Stimulated activated CD4-positive, alpha-beta T cell treated with anti-CD3 and anti-CD28 coated beads, Interleukin-4, amount 100 ng/mL, for 4 hours (primary cell): ENCODE data around the gene NPEPL1.
"Not testable (repeated sequence)": the region's sequence is repeated elsewhere in the genome, so short reads cannot be mapped to it uniquely, and the experiment has no call there.

Experiments used
- DNase-seq, 2 experiments: peaks; one replicate each; pipeline ENCODE4 v3.0.0-alpha.2; 2020

Gene NPEPL1

DNA sequence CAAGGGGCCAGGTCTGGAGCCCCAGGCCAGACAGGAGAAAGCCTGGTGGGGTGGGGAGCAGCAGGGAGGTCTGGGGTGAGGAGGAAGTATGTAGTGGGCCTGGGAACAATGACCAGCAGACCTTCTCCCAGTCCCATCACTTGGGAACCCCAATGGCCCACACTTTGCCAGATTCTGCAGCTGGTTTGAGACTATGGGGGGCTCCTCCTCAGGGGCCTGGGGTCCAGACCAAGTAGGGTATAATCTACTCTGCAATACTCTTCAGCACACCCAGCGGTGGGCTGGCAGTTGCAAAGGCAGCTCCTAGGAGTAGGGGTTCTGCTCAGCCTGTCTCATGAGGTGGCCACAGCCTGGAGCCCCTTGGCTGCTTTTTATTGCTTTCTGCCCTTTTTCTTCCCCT is 52.8 kb downstream of the NPEPL1 start:
- no peak for DNase-seq

DNA sequence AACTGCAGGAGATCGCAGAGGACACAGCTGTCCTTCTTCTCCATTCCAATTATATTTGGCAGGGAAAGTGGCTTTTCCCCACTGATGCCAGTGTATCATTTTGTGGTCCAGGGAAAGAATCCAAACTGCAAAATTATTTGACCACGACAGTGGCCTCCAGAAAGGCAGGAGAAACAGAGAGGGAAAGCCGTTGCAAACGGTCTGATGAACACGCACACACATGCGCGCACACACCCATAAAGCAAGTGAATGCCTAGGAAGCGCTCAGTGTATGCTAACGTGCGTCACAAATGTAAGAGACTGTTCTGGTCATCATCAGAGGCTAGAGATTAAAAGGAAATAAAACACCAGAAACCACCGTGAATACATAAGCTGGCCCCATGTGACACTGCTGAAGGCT is 54.0 kb downstream of the NPEPL1 start:
- no peak for DNase-seq

DNA sequence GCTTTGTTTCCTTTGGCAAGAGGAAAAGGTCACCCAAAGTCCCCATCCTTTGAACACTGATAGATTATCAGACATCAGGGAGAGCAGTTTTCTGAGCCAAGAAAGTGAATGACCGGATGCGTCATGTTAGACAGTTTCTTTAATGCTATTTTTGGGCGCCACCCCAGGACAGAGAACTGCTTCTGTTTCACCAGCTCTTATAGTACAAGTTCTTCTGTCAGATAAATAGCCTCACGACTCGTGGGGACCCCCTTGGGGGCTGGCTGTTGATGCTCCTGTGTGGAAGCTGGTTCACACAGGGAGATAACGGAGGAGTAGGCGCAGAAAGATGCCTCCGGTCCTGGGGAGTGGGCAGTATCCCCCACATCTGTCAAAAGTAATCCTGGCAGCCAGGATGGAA is 54.6 kb downstream of the NPEPL1 start:
- DNase-seq, result no peak

DNA sequence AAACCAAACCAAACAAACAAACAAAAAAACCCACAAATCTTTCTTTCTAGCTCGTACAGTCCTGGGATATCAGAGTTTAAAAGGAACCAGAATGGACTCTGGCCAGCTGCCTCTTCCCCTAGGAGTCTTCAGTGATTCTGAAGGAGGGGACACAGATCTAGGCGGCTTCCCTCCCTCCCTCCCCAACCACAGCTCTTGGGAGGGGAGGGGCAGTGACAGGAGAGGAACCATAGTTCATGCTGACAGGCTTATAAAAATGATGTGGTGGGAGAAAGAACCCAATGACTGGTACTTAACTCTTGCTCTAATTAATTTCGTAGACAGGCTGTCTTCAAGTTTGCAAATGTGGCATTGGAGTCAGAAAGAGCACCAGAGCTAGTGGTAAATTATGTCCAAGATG is 56.0 kb downstream of the NPEPL1 start:
- DNase-seq, result no peak

DNA sequence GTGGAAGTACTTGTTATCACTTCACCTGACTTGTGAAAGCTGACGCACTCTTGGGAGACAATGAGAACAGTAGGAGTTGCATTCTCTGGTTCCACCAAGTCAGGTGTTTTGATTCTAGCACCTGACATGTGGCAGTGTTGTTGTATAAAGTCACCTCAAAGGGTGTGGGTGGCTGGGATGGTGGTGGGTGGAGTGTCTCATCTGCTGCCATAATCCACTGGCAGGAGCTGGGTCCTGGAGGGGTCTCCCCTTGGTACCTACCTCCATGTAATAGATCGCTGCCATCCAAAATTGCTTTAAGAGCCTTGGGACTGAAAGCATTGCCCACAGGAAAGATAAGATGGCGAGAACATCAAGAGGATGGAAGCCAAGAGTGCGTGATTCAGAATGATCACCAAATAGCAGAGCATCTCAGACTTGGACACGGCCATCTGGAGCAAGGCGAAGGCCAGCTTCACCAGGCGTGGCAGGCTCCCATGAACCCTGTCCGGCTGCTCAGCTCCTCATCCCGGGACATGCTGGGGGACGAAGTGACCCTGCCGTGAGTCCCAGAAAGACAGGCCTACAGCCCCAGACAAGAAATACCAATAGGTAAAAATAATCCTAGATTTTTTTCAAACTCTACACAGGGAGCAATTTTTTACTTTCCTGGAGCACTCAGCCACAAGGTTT is 56.6 kb downstream of the NPEPL1 start:
- no peak for DNase-seq

GRCh38 chr20:58749979-58750378 is 57.4 kb downstream of the NPEPL1 start:
- DNase-seq, result no peak

DNA sequence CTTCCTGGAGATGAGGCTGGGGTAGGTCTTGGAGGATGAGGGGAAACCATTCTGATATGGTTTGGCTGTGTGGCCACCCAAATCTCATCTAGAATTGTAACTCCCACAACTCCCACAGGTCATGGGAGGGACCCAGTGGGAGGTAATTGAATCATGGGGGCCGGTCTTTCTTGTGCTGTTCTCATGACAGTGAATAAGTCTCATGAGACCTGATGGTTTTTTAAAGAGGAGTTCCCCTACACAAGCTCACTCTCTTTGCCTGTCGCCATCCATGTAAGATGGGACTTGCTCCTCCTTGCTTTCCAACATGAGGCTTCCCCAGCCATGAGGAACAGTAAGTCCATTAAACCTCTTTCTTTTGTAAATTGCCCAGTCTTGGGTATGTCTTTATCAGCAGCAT is 58.1 kb downstream of the NPEPL1 start:
- not testable (repeated sequence) for DNase-seq

DNA sequence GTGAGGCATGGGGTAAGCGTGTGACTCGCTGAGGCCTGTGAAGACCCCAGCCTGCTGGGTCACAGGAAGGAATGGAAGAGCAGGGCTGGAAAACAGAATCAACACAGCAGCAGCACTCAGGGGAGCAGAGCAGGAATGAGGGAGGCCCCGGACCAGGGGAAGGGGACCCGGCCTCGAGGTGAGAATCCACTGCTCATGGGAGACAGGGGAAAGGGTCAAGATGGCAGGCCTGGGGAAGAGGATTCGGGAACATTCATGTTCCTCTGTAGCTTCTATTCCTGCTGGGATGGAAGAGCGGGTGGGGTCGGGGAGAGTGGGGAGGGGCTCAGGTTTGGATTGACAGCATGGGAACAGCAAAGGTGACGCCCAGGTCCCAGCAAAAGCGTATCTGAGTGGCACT is 59.4 kb downstream of the NPEPL1 start:
- no peak for DNase-seq

DNA sequence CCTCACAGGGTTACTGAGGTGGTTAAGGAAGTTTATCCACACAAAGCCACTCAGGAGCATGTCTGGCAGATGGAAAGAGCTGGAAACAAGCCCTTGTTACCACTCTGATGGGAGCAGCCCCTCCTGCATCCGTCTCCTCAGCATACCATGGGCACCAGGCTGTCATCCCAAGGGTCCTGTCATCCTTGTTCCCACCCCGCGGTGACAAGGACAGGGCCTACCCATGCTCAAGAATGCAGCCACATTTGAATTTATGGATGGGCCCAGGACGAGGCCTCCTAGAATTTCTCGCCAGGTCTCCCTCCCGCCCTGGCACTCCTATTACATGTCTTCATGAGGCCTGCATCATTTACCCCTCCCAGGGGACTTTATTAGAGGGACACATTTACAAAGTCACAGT is 60.0 kb downstream of the NPEPL1 start:
- DNase-seq, result no peak

GRCh38 chr20:58753267-58753921 is 60.8 kb downstream of the NPEPL1 start:
- no peak for DNase-seq

- no peak for DNase-seq
Observed at GRCh38 chr20:58753922-58754551, 61.4 kb downstream of the NPEPL1 start.

DNA sequence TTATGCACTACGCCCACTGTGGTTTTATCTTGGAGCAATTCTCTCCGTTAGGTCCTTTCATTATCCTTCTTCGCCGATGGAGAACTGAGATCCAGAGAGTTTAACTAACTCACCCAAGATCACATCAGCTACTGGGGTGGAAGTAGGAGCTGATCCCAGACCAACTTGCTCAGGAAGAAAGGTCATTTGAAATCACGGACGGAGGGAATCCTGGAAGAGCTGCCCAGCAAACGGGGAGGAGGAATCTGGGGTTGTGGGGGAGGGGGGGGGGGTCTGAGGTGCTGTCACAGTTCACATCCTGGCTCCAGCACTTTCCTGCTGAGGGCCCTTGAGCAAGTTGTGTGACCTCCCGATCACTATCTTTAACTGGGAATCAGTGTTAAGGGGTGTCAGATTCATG is 62.0 kb downstream of the NPEPL1 start:
- DNase-seq, result no peak

DNA sequence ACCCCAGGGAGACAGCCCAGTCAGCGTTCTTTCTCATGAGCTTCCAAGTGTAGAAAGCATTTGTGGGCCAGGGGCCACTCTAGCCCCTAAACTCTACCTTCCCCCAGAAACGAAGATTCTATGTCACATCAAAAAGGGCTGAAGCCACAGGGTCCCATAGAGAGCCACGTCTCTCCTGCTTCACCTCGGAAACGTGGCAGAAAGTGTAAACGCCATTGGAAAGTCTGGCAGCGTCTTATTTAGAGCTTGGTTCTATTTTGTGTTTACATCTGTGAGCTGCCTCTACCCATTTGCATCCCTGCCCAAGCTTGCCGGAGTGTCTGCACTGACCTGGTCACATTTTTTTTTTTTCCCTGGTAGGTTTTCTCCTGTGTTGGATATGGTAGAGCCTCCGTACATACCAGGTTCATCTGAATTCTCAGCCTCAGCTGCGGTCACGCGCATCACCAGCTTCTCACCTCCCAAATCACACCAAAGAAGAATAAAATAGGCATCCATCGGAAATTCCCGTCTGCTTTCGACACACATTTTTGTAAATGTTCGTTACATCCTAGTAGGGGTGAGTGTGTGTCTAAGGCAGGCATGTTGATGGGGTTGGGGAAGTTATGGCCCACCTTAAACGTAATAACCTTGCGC is 62.6 kb downstream of the NPEPL1 start:
- no peak for DNase-seq

DNA sequence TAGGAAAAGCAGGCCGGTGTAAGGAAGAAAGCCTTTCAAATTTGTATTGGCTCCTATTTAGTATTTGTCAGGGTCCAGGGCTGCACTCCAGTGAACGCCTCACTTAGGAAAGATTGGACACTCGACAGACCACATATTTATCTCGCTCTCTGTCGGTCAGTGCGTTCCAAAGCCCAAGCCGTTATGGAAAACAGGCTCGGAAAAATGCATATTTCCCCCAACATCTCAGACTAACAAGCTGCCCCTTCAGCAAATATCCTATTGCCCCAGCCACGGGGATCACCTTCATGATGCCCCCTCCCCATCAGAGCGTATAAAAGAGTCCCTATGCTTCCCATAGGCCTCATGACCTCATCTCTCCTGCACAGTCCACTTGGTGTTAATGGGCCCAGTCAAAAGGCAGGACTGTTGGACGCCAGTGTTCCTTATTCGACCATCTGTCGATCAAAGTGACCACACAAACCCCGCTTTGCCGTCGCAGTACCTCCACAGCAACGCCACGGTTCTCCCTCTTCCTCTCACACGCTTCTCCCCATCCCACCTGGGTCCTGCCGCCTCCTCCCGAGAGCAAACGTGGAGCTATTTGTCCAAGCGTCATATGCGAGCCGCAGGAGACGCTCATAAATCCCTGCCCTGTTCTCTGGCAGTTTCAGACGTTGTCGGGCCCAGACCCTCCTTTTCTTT is 63.3 kb downstream of the NPEPL1 start:
- DNase-seq, result no peak

DNA sequence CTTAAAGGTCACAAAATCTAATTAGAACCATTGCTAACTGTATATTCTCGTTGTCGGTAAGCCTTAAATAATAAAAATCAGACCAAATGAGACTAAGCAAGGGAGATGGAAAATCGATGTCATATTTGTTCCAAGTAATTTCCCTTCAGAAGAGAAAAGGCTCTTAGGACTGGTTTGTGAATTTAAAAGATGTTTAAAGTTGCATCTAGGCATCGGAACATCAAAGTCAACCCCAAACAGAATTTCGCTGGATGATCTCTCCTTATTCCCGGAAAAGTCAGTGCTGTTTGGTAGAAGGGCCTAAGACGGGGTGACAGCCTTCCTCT is 63.8 kb downstream of the NPEPL1 start:
- no peak for DNase-seq

DNA sequence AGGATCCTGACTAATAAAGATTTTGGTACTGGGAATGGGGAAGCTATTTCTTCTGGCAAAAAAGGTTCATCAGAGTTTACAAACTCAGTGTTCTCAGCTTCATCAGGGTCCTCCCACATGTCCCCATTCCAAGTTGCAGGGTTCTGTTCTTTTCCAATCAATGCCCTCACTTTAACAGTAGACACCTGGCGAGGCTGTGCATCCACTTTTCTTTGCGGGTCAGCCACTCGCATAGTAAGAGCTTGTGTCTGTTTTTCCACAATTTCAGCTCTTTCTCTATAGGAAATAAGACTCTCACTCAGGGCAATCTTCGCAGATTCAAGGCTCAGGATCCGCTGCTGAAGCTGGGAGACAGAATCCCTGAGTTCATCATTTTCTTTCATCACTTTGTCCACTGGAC is 65.0 kb downstream of the NPEPL1 start:
- DNase-seq, result not testable (repeated sequence)

- no peak for DNase-seq
Observed at GRCh38 chr20:58759947-58760346, 67.3 kb downstream of the NPEPL1 start.

DNA sequence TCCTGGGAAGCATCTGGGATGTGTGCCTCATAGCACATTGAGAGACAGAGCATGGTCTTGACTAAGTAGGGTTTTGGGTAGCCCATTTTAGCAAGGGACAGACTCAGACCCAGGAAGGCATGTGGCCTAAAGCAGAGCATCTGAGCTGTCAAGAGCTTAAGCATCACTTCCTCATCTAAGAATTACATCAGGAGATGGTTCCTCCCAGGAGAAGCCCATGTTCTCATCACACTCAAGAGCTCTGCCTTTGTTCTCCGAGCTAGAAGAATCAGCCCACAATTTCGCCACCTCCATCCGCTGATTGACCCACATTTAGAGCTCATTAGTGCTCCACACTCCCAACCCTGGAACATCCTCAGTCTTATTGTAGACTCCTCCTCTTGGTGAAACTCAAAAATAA is 68.3 kb downstream of the NPEPL1 start:
- DNase-seq, result no peak

GRCh38 chr20:58762120-58762519 is 69.5 kb downstream of the NPEPL1 start:
- no peak for DNase-seq

GRCh38 chr20:58763076-58763475 is 70.5 kb downstream of the NPEPL1 start:
- no peak for DNase-seq
